ENCODE data around the gene RAB17.

The RAB17 gene

DNA sequence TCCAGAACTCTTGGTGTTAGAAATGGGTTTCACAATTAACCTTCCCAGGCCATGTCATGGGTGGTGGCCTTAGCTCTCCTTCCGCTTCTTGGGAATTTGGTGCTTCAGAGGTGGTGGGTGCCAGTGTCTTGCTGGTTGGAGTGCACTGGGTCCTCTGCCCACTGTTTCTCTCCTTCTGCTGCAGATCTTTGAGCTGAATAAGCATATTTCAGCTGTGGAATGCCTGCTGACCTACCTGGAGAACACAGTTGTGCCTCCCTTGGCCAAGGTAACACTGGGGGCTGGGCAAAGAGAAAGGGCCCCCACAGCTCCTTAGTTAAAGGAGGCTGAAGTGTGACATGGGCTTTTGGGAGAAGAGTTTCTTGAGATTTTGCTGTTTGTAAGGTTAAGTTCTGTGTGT is 56.2 kb downstream of the RAB17 start:
- DNase-seq = no peak

DNA sequence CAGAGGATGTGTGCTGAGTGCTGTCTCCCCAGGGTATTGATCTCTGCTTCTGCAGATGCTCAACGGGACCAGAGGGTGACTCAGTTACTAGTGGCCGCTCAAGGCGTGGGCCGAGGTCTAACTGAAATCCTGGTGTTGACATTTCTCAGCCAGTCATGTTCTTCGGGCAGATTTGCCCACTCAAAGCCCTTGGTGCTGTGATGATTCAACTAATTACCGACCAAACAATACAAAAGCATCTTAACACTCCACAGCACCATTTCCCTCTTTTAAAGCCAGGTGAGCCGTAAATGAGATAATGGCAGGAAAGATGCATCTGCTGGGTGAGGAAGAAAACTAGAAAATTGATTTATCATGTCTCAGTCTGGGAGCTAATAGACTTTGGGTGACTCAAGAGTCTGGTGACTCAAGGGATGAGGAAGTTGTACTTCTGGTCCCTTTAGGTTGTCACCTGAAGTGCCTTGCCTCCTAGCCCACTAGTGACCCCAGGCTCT is 56.8 kb downstream of the RAB17 start:
- no peak for DNase-seq

DNA sequence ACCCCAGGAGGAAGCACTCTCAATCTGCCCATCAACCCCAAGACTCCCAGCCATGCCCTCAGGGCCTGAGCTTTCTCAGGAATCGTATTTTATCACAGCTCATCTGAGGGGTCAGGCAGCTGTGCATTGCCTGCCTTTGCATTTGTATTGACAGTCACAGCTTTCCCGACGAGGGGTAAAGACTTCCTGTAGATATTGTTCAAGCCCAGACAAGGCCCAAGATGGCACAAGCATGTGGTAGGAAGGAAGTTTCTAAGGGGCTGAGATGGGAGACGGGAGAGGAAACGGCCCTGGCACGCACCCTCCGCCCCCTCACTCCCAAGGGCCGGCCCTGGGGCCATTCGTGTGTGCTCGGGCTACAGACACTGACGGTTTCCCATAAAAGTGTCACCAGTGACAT is 58.4 kb downstream of the RAB17 start:
- no peak for DNase-seq

DNA sequence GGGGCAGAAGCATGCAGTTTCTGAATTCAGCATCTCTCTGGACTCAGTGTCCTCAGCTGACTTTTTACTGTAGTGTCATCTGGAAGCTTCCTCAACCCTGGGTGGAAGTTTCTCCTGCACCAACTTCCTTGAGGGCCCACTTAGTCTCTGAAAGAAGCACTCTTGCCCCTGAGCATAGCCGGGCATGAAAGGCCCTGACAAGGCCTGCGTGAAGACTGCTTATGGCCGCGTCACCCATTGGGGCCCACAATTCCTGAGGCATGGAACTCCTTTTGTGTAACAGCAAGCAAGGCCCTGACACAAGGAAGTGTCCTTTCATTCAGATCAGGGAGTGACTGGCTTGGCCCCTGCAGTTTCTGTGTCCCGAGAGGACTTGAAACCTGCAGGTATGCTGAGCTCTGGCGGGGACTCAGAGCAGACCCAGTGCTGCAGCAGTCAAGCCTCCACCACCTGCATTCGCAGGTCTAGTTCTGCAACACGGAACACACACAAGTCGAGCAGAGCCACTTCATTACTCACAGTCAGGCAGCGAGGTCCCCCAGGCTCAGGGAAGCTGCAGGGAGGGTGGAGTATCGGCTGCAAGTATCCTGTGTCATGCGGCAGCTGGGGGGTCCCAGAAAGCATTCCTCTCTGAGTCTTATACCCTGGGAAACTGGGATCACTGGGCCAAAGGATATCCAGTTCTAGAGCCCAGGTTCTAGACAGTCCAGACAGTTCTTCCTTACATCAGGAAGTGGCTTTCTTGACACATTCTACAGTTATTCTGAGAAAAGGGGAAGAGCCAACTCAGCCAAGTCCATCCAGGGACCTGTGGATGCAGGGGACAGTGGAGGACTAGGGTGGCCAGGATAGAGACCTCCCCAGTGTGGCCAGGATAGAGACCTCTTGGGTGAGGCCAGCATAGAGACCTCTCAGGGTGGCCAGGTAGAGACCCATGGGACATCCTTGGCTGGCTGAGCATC is 59.8 kb downstream of the RAB17 start:
- DNase-seq = no peak

DNA sequence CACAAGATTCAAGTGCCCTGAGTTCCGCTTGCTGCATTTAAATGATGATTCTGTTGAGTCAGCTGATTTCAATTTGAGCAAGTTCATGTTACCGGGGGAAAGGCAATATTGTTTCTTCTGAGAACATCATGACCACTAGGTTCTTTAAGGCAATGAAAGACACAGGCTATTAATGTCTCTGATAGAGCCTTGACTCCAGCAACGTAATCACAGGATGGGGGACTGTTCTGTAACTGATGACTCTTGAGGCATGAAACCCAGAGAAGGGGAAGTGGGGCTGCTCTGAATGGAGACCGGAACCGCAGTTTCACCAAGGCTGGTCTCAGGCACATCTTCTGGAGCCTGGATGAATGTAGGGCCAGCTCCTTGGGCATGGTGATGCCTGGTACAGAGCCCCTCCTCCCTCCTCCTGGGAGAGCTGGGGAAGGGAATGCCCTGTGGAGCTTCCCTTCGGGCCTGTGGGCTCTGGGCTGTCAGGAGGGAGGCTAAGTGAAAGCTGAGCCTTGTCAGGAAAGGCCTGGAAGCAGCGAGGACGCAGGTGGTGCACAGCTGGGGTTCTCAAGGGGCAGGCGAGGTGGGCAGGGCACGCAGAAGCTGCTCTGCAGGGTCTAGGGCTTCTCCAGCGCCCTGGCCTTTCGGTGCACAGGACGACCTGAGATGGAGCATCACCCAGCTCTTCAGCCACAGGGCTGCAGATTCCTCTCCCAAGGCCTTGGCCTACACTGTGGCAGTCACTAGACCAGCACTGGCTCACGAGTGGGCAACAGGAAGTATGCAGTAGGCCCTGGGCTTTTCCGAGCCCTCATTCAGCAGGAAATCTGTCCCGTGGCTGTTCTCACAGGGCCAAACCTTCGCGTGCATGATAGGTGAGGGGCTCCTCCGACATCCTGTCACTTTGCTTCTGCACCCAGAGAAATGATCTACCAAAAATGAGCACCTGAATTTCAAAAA is 60.8 kb downstream of the RAB17 start:
- peak; percentile 53 for DNase-seq

DNA sequence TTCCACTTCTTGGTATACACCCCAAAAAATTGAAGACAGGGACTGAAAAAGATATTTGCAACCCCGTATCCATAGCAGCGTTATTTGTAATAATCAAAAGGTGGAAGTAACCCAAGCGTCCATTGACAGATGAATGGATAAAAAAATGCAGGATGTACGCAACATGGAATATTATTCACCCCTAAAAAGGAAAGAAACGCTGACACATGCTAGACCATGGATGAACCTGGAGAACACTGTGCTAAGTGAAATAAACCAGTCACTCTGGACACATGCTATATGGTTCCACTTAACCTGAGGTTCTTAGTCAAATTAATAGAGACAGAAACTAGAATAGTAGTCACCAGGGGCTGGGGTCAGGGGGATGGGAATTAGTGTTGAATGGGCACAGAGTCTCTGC is 62.8 kb downstream of the RAB17 start:
- no peak for DNase-seq

DNA sequence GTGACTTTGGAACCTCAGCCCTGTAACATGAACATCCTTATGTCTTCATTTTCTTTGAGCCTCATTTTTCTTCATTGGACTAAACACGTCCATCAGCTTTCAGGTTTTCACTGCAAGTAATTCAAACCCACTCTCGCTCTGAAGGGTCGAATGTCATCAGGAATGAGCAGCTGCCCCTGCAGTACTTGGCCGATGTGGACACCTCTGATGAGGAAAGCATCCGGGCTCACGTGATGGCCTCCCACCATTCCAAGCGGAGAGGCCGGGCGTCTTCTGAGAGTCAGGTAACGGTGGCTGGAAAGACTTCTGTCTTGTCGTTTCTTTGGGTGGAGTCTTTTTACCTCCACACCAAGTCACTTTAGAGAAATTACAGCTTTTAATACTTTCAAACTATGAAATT is 63.3 kb downstream of the RAB17 start:
- no peak for DNase-seq

DNA sequence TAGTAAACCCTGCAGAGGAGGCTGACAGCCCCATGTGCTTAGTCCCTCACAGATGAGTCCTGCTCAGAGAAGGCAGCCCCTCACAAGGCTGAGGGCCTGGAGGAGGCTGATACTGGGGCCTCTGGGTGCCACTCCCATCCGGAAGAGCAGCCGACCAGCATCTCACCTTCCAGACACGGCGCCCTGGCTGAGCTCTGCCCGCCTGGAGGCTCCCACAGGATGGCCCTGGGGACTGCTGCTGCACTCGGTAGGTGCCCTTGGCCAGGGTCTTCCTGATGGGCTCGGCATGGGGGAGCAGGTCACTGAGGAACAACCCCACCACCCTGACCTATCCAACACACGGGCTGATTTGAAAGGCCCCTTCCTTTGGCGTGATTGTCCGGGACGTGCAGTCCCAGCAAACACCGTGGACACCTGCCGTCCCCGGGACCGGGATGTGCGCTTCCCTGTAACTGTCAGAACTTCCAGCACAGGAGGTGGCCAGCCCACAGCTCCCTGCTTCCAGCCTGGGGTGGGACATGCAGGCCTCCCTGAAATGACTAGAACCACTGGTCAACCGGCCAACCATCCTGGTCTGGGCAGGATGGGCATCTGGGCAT is 64.9 kb downstream of the RAB17 start:
- no peak for DNase-seq

DNA sequence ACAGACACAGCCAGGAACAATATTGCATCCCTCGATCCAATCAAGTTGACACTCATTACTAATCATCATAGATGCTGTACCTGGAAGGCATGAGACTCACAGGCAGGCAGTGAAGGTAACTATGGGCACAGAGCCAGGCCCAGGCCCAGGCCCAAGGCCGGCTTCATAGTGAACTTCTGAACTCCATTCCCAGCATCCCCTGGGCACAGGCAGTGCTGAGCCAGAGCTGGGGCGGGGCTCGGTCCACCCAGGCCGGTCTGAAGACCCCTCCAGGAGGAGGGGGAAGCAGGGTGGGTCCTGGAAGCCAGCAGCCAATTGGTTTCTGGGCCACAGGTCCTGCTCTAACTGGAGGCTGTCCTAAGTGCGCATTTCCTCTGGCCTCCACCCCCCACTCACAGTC is 65.9 kb downstream of the RAB17 start:
- DNase-seq = no peak

Data from SIG-M5 (cell line).